IPS-18c (cell line): Measurements from ENCODE around the gene GLOD4.
"Not testable (repeated sequence)": the region's sequence is repeated elsewhere in the genome, so short reads cannot be mapped to it uniquely, and the experiment has no call there.

Source experiments
- H3K4me3 ChIP-seq: 2 replicates; pipeline ENCODE4 v1.7.0; 2013; ENCODE audit warnings: low read depth, mild to moderate bottlenecking, low read length, moderate library complexity; ENCODE audit not compliant: insufficient read depth
- H3K9me3 ChIP-seq: one replicate; pipeline ENCODE4 v1.6.1; 2013; ENCODE audit warnings: mild to moderate bottlenecking, low read length, moderate library complexity; ENCODE audit not compliant: control insufficient read depth, insufficient read depth

Gene GLOD4

GRCh38 chr17:781805-782731 is at the start of gene GLOD4, which contains the start of gene MRM3:
Gene GLOD4 (minus strand): TSS chr17:782280. CDS start chr17:782255, 25 bp downstream.
Gene MRM3 (plus strand): TSS chr17:782353. CDS start chr17:782379, 26 bp downstream.
- Histone ChIP-seq H3K9me3 (no peaks in the 10 kb centered on the region), H3K4me3 (peak within 1 kb of the TSS; percentile 97)

GRCh38 chr17:830950-831349 is 48.9 kb upstream of the GLOD4 start:
- Histone ChIP-seq H3K9me3 (no peaks in the 10 kb centered on the region), H3K4me3 (no peak overlapping the region)

GRCh38 chr17:830381-830780 is 48.3 kb upstream of the GLOD4 start:
- Histone ChIP-seq H3K4me3 (no peak overlapping the region), H3K9me3 (no peaks in the 10 kb centered on the region)

GRCh38 chr17:829614-830013 is 47.5 kb upstream of the GLOD4 start:
- H3K4me3 ChIP-seq, H3K9me3 ChIP-seq: not testable (repeated sequence)

GRCh38 chr17:828761-829160 is 46.7 kb upstream of the GLOD4 start:
- Histone ChIP-seq H3K9me3 (no peaks in the 10 kb centered on the region), H3K4me3 (no peak overlapping the region)

- H3K4me3 ChIP-seq: no peak overlapping the region
- no peaks in the 10 kb centered on the region for H3K9me3 ChIP-seq
Observed at GRCh38 chr17:826778-827177, 44.7 kb upstream of the GLOD4 start.

- H3K4me3 ChIP-seq: no peak overlapping the region
- no peaks in the 10 kb centered on the region for H3K9me3 ChIP-seq
Observed at GRCh38 chr17:825216-825615, 43.1 kb upstream of the GLOD4 start.

- Histone ChIP-seq H3K9me3 (no peaks in the 10 kb centered on the region), H3K4me3 (no peak overlapping the region)
Observed at GRCh38 chr17:824378-824777, 42.3 kb upstream of the GLOD4 start.

GRCh38 chr17:823501-823902 is 41.4 kb upstream of the GLOD4 start:
- H3K9me3 ChIP-seq: no peaks in the 10 kb centered on the region
- H3K4me3 ChIP-seq: no peak overlapping the region

- H3K9me3 ChIP-seq: no peaks in the 10 kb centered on the region
- no peak overlapping the region for H3K4me3 ChIP-seq
Observed at GRCh38 chr17:819251-819650, 37.2 kb upstream of the GLOD4 start.

- no peak overlapping the region for H3K4me3 ChIP-seq
- no peaks in the 10 kb centered on the region for H3K9me3 ChIP-seq
Observed at GRCh38 chr17:814371-814770, 32.3 kb upstream of the GLOD4 start.

- H3K9me3 ChIP-seq: no peaks in the 10 kb centered on the region
- no peak overlapping the region for H3K4me3 ChIP-seq
Observed at GRCh38 chr17:812638-813204, 30.6 kb upstream of the GLOD4 start.

GRCh38 chr17:811051-811784 is 29.1 kb upstream of the GLOD4 start:
- no peaks in the 10 kb centered on the region for H3K9me3 ChIP-seq
- H3K4me3 ChIP-seq: no peak overlapping the region

- H3K9me3 ChIP-seq: no peaks in the 10 kb centered on the region
- no peak overlapping the region for H3K4me3 ChIP-seq
Observed at GRCh38 chr17:807523-808294, 25.6 kb upstream of the GLOD4 start.

GRCh38 chr17:806781-807522 is 24.9 kb upstream of the GLOD4 start:
- Histone ChIP-seq H3K4me3 (no peak overlapping the region), H3K9me3 (no peaks in the 10 kb centered on the region)

GRCh38 chr17:806346-806745 is 24.3 kb upstream of the GLOD4 start:
- Histone ChIP-seq H3K4me3 (no peak overlapping the region), H3K9me3 (no peaks in the 10 kb centered on the region)

- H3K4me3 ChIP-seq, H3K9me3 ChIP-seq: not testable (repeated sequence)
Observed at GRCh38 chr17:805886-806285, 23.8 kb upstream of the GLOD4 start.
